B cell (primary cell): ENCODE data around the gene KMO. TPM values are rescaled to one million over a fixed set of nuclear protein-coding genes. Genes with fewer than 3 reads are reported as not detected.

Experiments used
- ATAC-seq: fragments of 200-7000 bp; cut with Tn5 transposase; one replicate; pipeline ENCODE4 v1.10.0; 2021; ENCODE audit warnings: low read depth, mild to moderate bottlenecking, moderate number of reproducible peaks, moderate library complexity
- CTCF ChIA-PET: fragments of 350-600 bp; sonication (Branson Sonifier 250); formaldehyde crosslinking; loops from one replicate; lab custom pipeline; 2021; ENCODE audit warnings: antibody characterized with exemption, inconsistent platforms; lab: Charles Lee
- POLR2A ChIA-PET: fragments of 350-600 bp; sonication (Branson Sonifier 250); formaldehyde crosslinking; loops from one replicate; lab custom pipeline; 2021; ENCODE audit warnings: antibody characterized with exemption; lab: Charles Lee
- DNase-seq: peaks from one replicate; pipeline ENCODE4 v3.0.0; 2013
- H2AFZ ChIP-seq: 2 replicates; pipeline ENCODE4 v1.6.1; 2012; ENCODE audit warnings: mild to moderate bottlenecking, low read depth, low read length; ENCODE audit not compliant: insufficient read depth, poor library complexity, severe bottlenecking
- H3K27ac ChIP-seq, 2 donors: 1 replicate in 1 of 2; 2 replicates in 1 of 2; pipeline ENCODE4 v1.5.1; 2012 to 2013; ENCODE audit warnings: low read length in 2 of 2, mild to moderate bottlenecking in 2 of 2, moderate library complexity in 1 of 2
- H3K27me3 ChIP-seq, 4 experiments: fragments of 200-600 bp in 1 of 4; sonication (generic) in 1 of 4; replicated peaks in 1 of 4; 1 replicate in 2 of 4; 2 replicates in 2 of 4; pipeline versions ENCODE4 v1.6.1 to v1.7.0; 2013 to 2016; ENCODE audit warnings: low read length in 3 of 4, mild to moderate bottlenecking in 2 of 4, mixed read lengths in 1 of 4, moderate library complexity in 1 of 4; ENCODE audit not compliant: insufficient read depth in 4 of 4, control insufficient read depth in 3 of 4; ENCODE audit errors: control extremely low read depth in 1 of 4
- H3K36me3 ChIP-seq, 2 experiments: replicated peaks in 1 of 2; 1 replicate in 1 of 2; 2 replicates in 1 of 2; pipeline versions ENCODE4 v1.6.1 to v1.7.1; 2013; ENCODE audit warnings: low read length in 1 of 2; ENCODE audit not compliant: insufficient read depth in 2 of 2, control insufficient read depth in 1 of 2; ENCODE audit errors: control extremely low read depth in 1 of 2, extremely low read depth in 1 of 2
- H3K4me1 ChIP-seq, 2 donors: fragments of 200-600 bp in 1 of 2; sonication (generic) in 1 of 2; 1 replicate in 1 of 2; 2 replicates in 1 of 2; pipeline versions ENCODE4 v1.5.1 to v1.6.1; 2013 to 2017; ENCODE audit warnings: low read length in 2 of 2; ENCODE audit not compliant: control insufficient read depth in 2 of 2, insufficient read depth in 2 of 2
- H3K4me2 ChIP-seq: replicated peaks from 2 replicates; pipeline ENCODE3; 2012; ENCODE audit warnings: mild to moderate bottlenecking, low read depth, low read length; ENCODE audit not compliant: poor library complexity, severe bottlenecking
- H3K4me3 ChIP-seq, 5 experiments: fragments of 200-600 bp in 1 of 5; sonication (generic) in 1 of 5; 1 replicate in 3 of 5; 2 replicates in 2 of 5; pipeline versions ENCODE4 v1.5.1 to v1.7.0; 2011 to 2016; ENCODE audit warnings: low read length in 4 of 5, mild to moderate bottlenecking in 4 of 5, low read depth in 2 of 5, control low read depth in 1 of 5, moderate library complexity in 1 of 5; ENCODE audit not compliant: insufficient read depth in 1 of 5; ENCODE audit errors: control extremely low read depth in 1 of 5, extremely low read depth in 1 of 5
- H3K79me2 ChIP-seq: fragments of 200-600 bp; sonication (generic); one replicate; pipeline ENCODE4 v1.6.0; 2016; ENCODE audit warnings: low read length; ENCODE audit not compliant: control insufficient read depth, insufficient read depth
- H3K9ac ChIP-seq: fragments of 200-600 bp; sonication (generic); 2 replicates; pipeline ENCODE4 v1.6.1; 2017; ENCODE audit warnings: mild to moderate bottlenecking, low read length, moderate library complexity
- H3K9me3 ChIP-seq, 3 donors: one replicate each; pipeline versions ENCODE4 v1.6.1 to v1.7.1; 2013; ENCODE audit warnings: low read length in 2 of 3; ENCODE audit not compliant: control insufficient read depth in 2 of 3, insufficient read depth in 1 of 3; ENCODE audit errors: control extremely low read depth in 1 of 3
- H4K20me1 ChIP-seq: 2 replicates; pipeline ENCODE4 v1.6.0; 2012; ENCODE audit warnings: mild to moderate bottlenecking, low read length; ENCODE audit not compliant: insufficient read depth, control insufficient read depth, poor library complexity, severe bottlenecking
- H3K27ac Mint-ChIP-seq: one replicate; pipeline ENCODE4 v1.8.0; 2021; ENCODE audit warnings: mixed read lengths
- H3K27me3 Mint-ChIP-seq: one replicate; pipeline ENCODE4 v1.8.0; 2021; ENCODE audit warnings: mixed read lengths
- H3K4me1 Mint-ChIP-seq: one replicate; pipeline ENCODE4 v1.8.0; 2021; ENCODE audit warnings: mixed read lengths
- H3K4me3 Mint-ChIP-seq: one replicate; pipeline ENCODE4 v1.8.0; 2021; ENCODE audit warnings: mixed read lengths
- H3K9me3 Mint-ChIP-seq: one replicate; pipeline ENCODE4 v1.8.0; 2022; ENCODE audit warnings: mixed read lengths; ENCODE audit not compliant: insufficient read depth
- CTCF ChIP-seq: fragments of 200-600 bp; IDR thresholded peaks from one replicate; pipeline ENCODE4 v1.8.0; 2022; ENCODE audit warnings: antibody characterized with exemption, mild to moderate bottlenecking
- EZH2 ChIP-seq: IDR thresholded peaks from 2 replicates; pipeline ENCODE4 v1.6.1; 2012; ENCODE audit warnings: borderline replicate concordance, low read depth, mild to moderate bottlenecking, moderate library complexity, low read length; ENCODE audit not compliant: insufficient read depth, poor library complexity, severe bottlenecking
- WGBS: methylation state at CpG from one replicate; pipeline ENCODE4 v1.1.5; 2013; ENCODE audit warnings: missing lambda C conversion rate; ENCODE audit not compliant: insufficient coverage; 5-methylcytosine and 5-hydroxymethylcytosine counted together
- intact Hi-C: fragments of 100-400 bp; cut with micrococcal nuclease; formaldehyde crosslinking; loops from one replicate; pipeline ENCODE4 v1.10.0; 2022
- polyA plus RNA-seq: library from polyadenylated mRNA; depleted of rRNA; stranded (reverse); fragments of >200 nt; gene quantifications from 2 replicates; pipeline ENCODE4 v1.2.3, GENCODE V29; 2012
- total RNA-seq, 2 donors: library from RNA; stranded (reverse); fragments of 120-200 nt in 1 of 2; gene quantifications; 1 replicate in 1 of 2; 2 replicates in 1 of 2; pipeline versions ENCODE4 v1.2.3 to v1.2.4, GENCODE V29; 2013 to 2022

The KMO gene
- total and polyA plus RNA-seq, 2 donors (not counting 1 experiment from before 2014, with no cell fraction given): 14.0 to 34.0 TPM

- no peak for TF ChIP-seq EZH2
- no peak for TF ChIP-seq CTCF
- no peak for ATAC-seq
- peaks cover 6% of the 10 kb centered on the region for H3K4me1 Mint-ChIP-seq
- no peak overlapping the region for H3K4me3 Mint-ChIP-seq
- Histone ChIP-seq H3K4me2 (no peak overlapping the region), H3K4me1 (no peaks in the 10 kb centered on the region), H3K27ac (peak overlapping the region in 1 of 2 donors; percentile 64), H3K27me3 (no peaks in the 10 kb centered on the region), H3K9ac (no peak overlapping the region), H4K20me1 (no peaks in the 10 kb centered on the region), H2AFZ (no peak overlapping the region), H3K9me3 (no peaks in the 10 kb centered on the region), H3K36me3 (peaks cover 22 to 76% of the 10 kb centered on the region in 2 experiments), H3K79me2 (no peaks in the 10 kb centered on the region), H3K4me3 (no peak overlapping the region)
- 86% methylated on average over 3 of the region's 4 CpGs for WGBS
- intact Hi-C loops: no loop called here
- DNase-seq: no peak
- H3K9me3 Mint-ChIP-seq: no peaks in the 10 kb centered on the region
- peak overlapping the region; percentile 72 for H3K27ac Mint-ChIP-seq
- ChIA-PET CTCF (interaction anchor here (0.7 kb wide), 1 partner anchor 19 kb away, joined by 3 read pairs; no protein-coding TSS in a partner anchor), POLR2A (no interaction called here)
- H3K27me3 Mint-ChIP-seq: no peaks in the 10 kb centered on the region
Measured at GRCh38 chr1:241590719-241591118, 58.5 kb downstream of the KMO start.

DNA sequence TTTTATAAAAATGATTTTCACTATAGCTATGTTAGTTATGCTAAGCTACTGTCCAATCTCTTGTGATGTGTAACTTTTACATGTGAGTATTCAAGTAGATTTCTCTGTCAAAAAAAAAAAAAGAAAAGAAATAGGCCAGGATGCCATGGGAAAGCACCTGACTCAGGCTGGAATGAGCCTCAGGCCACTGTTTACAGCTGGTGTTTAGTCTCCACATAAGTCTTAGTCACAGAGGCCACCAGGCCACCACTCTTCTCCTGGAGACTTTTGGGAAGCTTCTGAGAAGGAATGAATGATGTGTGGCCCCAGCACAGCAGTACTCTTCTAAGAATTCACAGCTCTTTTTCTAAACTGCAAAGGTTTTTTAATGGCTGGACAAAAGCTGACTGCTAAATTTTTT, 59.1 kb downstream of the KMO start:
- no peaks in the 10 kb centered on the region for H3K79me2 ChIP-seq
- TF ChIP-seq EZH2: no peak
- no peak for TF ChIP-seq CTCF

More for the DNA sequence above, 59.1 kb downstream of the KMO start:
- Mint-ChIP-seq H3K4me3 (no peak overlapping the region), H3K9me3 (no peaks in the 10 kb centered on the region), H3K4me1 (peaks cover 8% of the 10 kb centered on the region), H3K27me3 (no peaks in the 10 kb centered on the region), H3K27ac (peak overlapping the region; percentile 86)
- Histone ChIP-seq H3K9me3 (no peaks in the 10 kb centered on the region), H3K27me3 (no peaks in the 10 kb centered on the region), H3K4me3 (no peak overlapping the region), H4K20me1 (no peaks in the 10 kb centered on the region), H3K4me2 (no peak overlapping the region), H3K36me3 (peaks cover 23 to 82% of the 10 kb centered on the region in 2 experiments), H3K9ac (no peak overlapping the region), H2AFZ (no peak overlapping the region), H3K4me1 (peaks cover 3% of the 10 kb centered on the region in 2 donors), H3K27ac (peak overlapping the region in 1 of 2 donors; percentile 64)
- ChIA-PET POLR2A (no interaction called here), CTCF (interaction anchor here (0.7 to 1.0 kb wide), 2 partner anchors 18 to 35 kb away, joined by 3 read pairs; no protein-coding TSS in a partner anchor)
- ATAC-seq (no peak), DNase-seq (no peak)
- intact Hi-C loops: no loop called here
